AG04450 (cell line): ENCODE results near the gene EID1. TPM values are rescaled to one million over a fixed set of nuclear protein-coding genes. Genes with fewer than 3 reads are reported as not detected.

Experiments used
- CTCF ChIA-PET: fragments of 300-600, 350-600 bp; formaldehyde crosslinking; extraction: SDS; loops from one replicate; lab custom pipeline; 2022; ENCODE audit warnings: antibody characterized with exemption, inconsistent platforms; lab: Charles Lee
- POLR2A ChIA-PET: fragments of 350-600 bp; formaldehyde crosslinking; extraction: SDS; loops from one replicate; lab custom pipeline; 2021; ENCODE audit warnings: antibody characterized with exemption, inconsistent platforms; lab: Yijun Ruan, JAX
- DNase-seq: peaks from one replicate; pipeline ENCODE4 v3.0.0-alpha.2; 2011; ENCODE audit warnings: low read depth, low spot score
- H3K27ac ChIP-seq: one replicate; pipeline ENCODE4 v1.5.1; 2012; ENCODE audit warnings: low read depth, low read length, control low read depth
- H3K27me3 ChIP-seq: one replicate; pipeline ENCODE4 v1.6.0; 2012; ENCODE audit warnings: low read length; ENCODE audit not compliant: control insufficient read depth, insufficient read depth
- H3K4me3 ChIP-seq: 2 replicates; pipeline ENCODE4 v1.5.1; 2011; ENCODE audit warnings: mild to moderate bottlenecking, low read depth, low read length, control low read depth
- H3K9me3 ChIP-seq: 2 replicates; pipeline ENCODE4 v1.5.1; 2012; ENCODE audit warnings: low read length; ENCODE audit not compliant: control insufficient read depth, insufficient read depth
- CTCF ChIP-seq: IDR thresholded peaks from 2 replicates; pipeline ENCODE4 v1.5.1; 2011; ENCODE audit warnings: low read depth, low read length, control low read depth, inconsistent platforms
- polyA plus RNA-seq: library from polyadenylated mRNA; depleted of rRNA; stranded (reverse); fragments of >200 nt; gene quantifications from 2 replicates; pipeline ENCODE4 v1.2.3, GENCODE V29; 2011

EID1 gene
- polyA plus RNA-seq, 1 experiment, result 348 TPM

GRCh38 chr15:48887144-48887543 lies 9.2 kb downstream of the EID1 start:
- Histone ChIP-seq H3K27ac (no peak overlapping the region), H3K27me3 (no peaks in the 10 kb centered on the region), H3K4me3 (no peak overlapping the region), H3K9me3 (no peaks in the 10 kb centered on the region)
- no peak for TF ChIP-seq CTCF
- POLR2A ChIA-PET, result no interaction called here
- no peak for DNase-seq
- CTCF ChIA-PET, result interaction anchor here (0.9 kb wide), 1 partner anchor 89 kb away, joined by 5 read pairs; no protein-coding TSS in a partner anchor

GRCh38 chr15:48888191-48888590 lies 10.3 kb downstream of the EID1 start:
- CTCF ChIA-PET, result interaction anchor here (1.9 kb wide), 1 partner anchor 536 kb away, joined by 5 read pairs; no protein-coding TSS in a partner anchor
- no peak overlapping the region for H3K27ac ChIP-seq
- no peaks in the 10 kb centered on the region for H3K9me3 ChIP-seq
- no peak for TF ChIP-seq CTCF
- DNase-seq, result no peak
- no peaks in the 10 kb centered on the region for H3K27me3 ChIP-seq
- POLR2A ChIA-PET, result interaction anchor here (1.5 kb wide), 1 partner anchor 10 kb away, joined by 11 read pairs; the partner anchor contains the start of gene EID1
- no peak overlapping the region for H3K4me3 ChIP-seq

DNA sequence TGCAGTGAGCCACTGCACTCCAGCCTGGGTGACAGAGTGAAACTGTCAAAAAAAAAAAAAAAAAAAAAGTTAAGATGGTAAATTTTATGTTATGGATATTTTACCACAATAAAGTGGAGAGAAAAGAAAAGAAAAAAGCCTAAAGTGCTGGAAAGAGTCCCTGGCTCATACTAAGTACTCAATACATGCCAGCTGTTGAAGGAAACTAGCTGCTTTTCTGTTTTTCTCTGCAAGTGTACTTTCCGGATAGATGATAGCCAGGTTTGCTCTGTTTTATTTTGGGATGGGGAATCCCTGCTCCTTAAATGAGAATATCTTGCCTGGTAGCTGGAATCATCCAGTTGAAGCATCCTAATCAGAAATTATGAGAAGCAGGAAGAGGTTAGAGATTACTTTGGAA lies 10.9 kb downstream of the EID1 start:
- no peak for TF ChIP-seq CTCF
- Histone ChIP-seq H3K9me3 (no peaks in the 10 kb centered on the region), H3K4me3 (no peak overlapping the region), H3K27me3 (no peaks in the 10 kb centered on the region), H3K27ac (peak overlapping the region; percentile 60)
- ChIA-PET POLR2A (interaction anchor here (0.9 to 1.5 kb wide), 2 partner anchors 11 to 267 kb away, joined by 3 to 11 read pairs; partner anchors contain the start of genes COPS2 and EID1), CTCF (interaction anchor here (1.9 kb wide), 1 partner anchor 536 kb away, joined by 5 read pairs; no protein-coding TSS in a partner anchor)
- no peak for DNase-seq

GRCh38 chr15:48889925-48890324 lies 12.0 kb downstream of the EID1 start:
- H3K4me3 ChIP-seq, result no peak overlapping the region
- H3K27me3 ChIP-seq, result no peaks in the 10 kb centered on the region
- ChIA-PET CTCF (interaction anchor here (1.1 to 1.9 kb wide), 2 partner anchors 28 to 537 kb away, joined by 4 to 5 read pairs; no protein-coding TSS in a partner anchor), POLR2A (interaction anchor here (0.6 to 1.5 kb wide), 2 partner anchors 12 to 354 kb away, joined by 3 to 11 read pairs; partner anchors contain the start of gene EID1)
- H3K9me3 ChIP-seq, result no peaks in the 10 kb centered on the region
- no peak for TF ChIP-seq CTCF
- H3K27ac ChIP-seq, result no peak overlapping the region
- no peak for DNase-seq

GRCh38 chr15:48890375-48890972 lies 12.5 kb downstream of the EID1 start:
- CTCF ChIA-PET, result interaction anchor here (1.1 to 1.9 kb wide), 4 partner anchors 29 to 538 kb away, joined by 4 to 5 read pairs (median 4); no protein-coding TSS in a partner anchor
- Histone ChIP-seq H3K27ac (no peak overlapping the region), H3K27me3 (no peaks in the 10 kb centered on the region), H3K4me3 (no peak overlapping the region), H3K9me3 (no peaks in the 10 kb centered on the region)
- no peak for TF ChIP-seq CTCF
- POLR2A ChIA-PET, result no interaction called here
- no peak for DNase-seq
